Stromal cell of bone marrow (primary cell): ENCODE data around the gene ERCC2.
"Not testable (repeated sequence)": the region's sequence is repeated elsewhere in the genome, so short reads cannot be mapped to it uniquely, and the experiment has no call there.

ENCODE experiments used
- DNase-seq: peaks from one replicate; pipeline ENCODE4 v3.0.0-alpha.2; 2012; ENCODE audit warnings: low read depth

ERCC2 gene

DNA sequence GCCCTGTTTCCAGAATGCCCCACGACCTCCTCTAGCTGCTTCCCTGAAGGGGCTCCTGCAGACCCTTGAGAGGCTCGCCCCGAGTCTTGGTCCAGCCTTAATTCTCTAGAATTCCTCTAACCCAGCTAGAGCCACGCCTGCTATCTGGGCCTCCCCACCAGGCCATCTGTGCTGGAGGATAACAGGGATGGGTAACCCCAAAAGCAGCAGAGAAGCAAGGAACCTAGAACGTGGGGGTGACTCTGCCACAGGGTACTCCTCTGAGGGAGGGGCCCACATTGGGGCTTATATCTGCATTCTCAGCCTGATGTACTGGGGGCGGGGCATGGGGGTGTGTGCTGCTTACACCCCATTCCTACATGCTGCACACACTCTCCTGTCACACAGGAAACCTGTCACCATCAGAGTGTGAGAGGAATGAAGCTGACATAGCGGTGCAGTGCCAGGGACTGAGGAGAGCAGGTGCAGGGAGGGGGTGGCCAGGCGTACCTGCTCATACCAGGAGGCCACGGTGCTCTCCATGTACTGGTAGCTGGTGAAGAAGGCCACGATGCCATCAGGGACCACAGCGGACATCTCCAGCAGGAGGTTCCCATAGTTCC lies 16.0 kb downstream of the ERCC2 start:
- no peak for DNase-seq

DNA sequence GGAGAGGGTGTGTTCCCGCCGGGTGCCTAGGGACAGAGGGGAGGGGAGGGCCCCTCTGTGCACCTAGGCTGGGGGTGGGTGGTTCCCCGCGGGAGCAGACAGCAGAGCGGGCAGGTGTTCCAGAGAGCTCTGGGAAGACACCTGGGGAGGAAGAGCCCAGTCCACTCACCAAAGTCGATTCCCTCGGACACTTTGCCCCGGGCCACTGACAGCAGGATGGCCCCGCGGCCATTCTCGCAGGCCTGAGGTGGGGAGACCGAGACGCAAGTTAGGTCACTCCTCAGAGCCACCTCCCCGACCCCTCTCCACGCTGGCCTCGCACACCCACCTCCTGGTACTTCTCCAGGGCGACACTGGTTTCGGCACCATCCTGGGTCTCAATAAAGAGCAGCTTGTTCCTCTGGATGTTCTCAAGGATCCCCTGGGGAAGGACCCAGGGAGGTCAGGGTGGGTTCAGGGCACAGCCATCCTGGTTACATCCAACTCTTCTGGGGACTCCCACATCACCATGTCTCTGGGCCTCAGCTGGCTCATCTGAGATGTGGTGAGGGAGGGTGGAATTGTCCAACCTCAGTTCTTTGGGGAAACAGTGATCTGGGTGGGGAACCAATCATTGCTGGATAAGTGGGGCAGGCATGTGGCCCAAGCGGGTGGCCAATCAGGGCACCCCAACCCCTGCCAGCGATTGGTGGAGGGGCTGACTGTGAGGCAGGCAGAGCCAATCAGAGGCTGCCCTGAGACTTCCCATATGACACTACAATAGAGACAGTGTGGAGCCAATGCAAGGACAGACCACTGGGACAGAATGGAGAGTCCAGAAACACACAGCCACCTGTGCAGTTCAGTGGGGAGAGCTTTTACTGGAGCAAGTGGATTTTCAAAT lies 17.2 kb downstream of the ERCC2 start:
- DNase-seq: no peak

DNA sequence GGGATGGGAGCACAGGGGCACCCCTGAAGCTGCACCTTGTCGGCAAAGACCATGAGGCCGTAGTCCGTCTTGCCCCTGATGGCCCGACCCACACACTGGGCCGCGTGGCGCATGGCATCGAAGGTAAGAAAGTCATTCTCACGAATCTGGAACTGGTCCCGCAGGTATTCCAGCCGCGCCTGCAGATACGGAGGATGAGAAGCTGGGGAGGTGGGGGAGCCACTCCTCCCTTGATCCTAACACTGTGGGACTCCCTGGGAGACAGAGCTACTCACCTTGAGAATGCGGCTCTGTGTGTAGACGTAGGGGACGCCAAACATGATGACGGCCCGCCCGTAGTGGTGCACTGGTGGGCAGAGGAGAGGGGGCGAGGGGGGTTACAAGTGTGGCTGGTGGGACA lies 17.9 kb downstream of the ERCC2 start:
- no peak for DNase-seq

DNA sequence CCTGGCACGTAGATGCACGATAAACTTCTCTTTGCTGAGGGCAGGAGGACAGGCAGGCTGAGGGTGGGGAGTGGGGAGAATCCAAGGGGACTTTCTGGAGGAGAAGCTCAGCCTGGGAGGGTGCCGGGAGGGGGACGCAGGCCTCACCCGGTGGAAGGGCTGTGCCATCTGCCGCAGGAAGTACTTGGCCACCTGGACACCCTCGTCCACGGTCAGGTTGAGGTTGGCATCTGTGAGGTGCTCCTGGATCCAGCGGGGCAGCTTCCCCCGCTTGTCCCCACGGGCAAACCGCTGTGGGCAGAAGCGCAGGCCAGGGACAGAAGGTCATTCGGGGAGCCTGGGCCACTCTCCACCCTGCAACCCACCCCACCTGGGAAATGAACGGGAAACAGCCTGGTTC lies 18.3 kb downstream of the ERCC2 start:
- no peak for DNase-seq

DNA sequence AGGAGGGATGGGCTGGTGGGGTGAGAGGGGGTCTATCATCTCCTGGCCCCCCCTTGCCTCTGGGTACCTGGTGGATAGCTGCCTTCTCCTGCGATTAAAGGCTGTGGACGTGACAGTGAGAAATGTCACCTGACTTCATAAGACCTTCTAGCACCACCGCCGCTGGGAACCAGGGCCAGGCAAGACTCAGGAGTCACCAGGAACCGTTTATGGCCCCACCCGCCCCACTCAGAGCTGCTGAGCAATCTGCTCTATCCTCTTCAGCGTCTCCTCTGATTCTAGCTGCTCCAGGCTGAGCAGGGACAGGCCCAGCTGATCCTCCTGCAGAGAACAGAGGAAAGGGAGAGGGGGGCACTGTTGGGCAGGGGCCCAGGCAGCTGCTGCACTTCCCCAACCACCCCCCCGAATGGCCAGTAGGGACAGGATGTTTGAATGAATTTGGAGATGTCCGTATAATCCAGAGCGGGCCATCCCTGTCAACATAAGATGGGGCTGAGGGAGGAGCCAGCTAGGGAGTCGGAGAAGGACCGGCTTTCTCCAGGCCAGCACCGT lies 18.9 kb downstream of the ERCC2 start:
- no peak for DNase-seq

DNA sequence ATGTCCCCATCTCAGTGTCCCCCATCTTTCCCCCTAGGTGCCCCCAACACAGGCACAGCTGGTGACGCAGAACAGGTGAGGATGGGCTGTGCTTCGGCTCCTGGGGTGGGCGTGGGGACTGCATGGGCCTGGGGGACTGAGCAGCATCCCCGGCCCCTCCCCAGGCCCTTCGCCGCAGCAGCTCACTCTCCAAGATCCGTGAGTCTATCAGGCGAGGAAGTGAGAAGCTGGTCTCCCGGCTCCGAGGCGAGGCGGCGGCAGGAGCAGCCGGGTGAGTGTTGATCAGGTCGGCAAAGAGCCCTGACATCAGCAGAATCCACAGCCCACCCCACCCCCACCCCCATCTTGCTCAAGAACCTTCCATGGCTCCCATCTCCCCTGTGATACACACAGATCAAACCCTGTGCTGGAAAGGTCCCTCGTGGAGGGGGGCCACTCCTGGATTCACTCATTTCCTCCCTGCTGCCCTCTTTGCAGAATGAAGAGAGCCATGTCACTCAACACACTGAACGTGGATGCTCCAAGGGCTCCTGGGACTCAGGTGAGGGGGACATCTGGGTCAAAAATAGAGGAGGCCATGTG lies 19.8 kb downstream of the ERCC2 start:
- no peak for DNase-seq

DNA sequence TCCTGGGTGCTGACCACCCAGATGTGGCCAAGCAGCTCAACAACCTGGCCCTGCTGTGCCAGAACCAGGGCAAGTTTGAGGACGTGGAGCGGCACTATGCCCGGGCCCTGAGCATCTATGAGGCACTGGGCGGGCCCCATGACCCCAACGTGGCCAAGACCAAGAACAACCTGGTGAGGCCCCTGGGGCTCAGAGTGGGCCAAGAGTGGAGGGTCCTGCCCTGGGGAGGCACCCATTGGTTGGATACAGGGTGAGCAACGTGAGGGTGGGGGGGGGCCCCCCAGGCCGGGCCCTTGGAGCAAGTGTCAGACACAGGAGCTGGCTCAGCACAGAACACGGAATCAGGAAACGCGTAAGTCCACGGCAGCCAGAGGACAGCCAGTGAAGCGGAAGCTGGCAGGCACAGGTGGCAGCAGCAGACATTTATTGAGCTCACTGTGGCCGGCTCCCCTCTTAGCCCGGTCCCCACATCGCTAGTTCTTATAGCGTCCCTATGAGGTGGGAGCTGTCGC lies 20.9 kb downstream of the ERCC2 start:
- no peak for DNase-seq

DNA sequence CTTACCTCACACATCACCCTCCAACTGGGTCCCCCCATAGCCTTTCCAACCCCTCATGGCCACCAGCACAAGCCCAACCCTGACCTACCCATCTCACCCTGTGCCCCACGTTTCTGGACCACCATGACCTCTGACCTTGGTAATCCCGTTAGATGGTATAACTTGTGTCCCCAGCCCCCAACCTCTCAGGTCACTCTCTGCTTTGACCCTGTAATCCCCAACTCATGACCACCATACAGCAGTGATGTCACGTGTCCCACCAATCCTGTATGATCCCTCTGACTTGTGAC lies 21.3 kb downstream of the ERCC2 start:
- no peak for DNase-seq

DNA sequence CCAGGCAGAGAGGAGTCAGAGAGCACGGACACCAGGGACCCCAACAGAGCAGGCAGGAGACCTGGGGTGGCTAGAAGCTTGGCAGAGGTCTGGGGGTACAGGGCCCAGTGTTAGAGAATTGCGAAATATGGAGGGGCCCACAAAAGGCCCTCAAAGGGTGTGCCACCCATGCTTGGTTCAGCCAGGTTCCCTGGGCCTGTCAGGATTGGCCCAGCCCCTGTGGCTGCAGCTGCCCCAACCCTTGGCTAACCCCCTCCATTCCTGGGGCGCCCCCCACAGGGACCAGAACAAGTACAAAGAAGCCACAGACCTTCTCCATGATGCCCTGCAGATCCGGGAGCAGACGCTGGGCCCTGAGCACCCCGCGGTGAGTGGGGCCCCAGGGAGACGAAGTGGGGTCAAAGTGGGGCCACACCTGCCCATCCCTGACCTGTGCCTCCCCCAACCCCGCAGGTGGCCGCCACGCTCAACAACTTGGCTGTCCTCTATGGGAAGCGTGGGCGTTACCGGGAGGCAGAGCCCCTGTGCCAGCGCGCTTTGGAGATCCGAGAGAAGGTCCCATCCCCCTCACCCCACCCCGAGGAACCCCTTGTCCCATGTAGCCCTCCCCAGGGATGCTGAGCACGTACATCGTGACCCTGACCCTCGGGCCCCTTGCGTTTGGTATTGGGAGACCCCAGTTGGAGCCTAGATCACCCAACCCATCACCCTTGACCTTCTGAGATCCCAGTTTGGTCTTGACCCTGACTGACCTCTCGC lies 21.8 kb downstream of the ERCC2 start:
- DNase-seq: no peak

DNA sequence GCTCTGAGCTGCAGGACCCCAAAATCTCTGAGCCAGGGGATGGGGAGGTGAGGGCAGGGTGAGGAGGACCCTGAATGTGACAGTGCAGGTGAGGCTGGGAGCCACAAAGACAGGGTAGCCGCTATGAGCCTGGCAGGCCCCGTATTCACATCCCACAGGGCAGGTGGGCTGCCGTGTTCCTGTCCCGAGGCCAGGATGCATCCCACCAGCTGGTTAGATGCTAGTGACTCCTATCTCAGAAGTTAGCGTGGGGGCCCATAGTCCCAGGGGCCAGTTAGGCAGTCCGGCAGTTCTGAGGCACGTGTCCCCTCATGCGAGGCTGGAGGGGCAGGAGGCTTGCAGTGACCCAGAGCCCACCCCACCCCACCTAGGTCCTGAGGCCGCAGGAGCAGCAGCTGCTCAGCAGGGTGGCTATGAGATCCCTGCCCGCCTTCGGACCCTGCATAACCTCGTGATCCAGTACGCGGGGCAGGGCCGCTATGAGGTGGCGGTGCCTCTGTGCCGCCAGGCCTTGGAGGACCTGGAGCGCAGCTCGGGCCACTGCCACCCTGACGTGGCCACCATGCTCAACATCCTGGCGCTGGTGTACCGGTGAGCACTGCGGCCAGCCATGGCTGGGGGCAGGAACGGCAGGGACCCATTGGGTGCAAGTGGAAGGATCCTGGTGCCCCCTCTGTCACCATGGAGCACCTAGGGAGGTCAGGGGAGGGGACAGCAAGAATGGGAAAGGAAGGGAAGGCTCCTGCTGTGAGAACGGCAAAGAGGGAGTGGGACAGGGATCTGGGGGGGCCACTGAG lies 22.6 kb downstream of the ERCC2 start:
- no peak for DNase-seq

DNA sequence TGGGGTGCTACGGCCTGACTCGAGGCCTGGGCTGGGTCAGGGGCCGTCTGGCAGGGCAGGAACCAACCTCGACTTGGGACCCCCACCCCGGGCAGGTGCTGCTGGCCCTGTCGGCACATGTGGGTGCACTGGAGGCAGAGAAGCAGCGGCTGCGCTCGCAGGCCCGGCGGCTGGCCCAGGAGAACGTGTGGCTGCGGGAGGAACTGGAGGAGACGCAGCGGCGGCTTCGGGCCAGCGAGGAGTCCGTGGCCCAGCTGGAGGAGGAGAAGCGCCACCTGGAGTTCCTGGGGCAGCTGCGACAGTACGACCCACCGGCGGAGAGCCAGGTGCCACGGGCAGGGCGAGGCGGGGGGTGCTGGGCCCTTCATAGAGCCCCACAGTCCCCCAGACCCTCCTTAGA lies 23.9 kb downstream of the ERCC2 start:
- DNase-seq: no peak

DNA sequence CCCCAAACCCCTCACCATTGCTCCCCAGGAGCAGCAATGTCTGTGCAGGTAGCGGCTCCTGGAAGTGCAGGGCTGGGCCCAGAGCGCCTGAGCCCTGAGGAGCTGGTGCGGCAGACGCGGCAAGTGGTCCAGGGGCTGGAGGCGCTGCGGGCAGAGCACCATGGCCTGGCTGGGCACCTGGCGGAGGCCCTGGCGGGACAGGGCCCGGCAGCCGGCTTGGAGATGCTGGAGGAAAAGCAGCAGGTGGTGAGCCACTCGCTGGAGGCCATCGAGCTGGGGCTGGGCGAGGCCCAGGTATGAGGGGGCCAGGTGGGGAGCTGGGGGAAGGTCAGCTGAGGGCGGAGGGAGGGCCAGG lies 24.9 kb downstream of the ERCC2 start:
- DNase-seq: no peak

DNA sequence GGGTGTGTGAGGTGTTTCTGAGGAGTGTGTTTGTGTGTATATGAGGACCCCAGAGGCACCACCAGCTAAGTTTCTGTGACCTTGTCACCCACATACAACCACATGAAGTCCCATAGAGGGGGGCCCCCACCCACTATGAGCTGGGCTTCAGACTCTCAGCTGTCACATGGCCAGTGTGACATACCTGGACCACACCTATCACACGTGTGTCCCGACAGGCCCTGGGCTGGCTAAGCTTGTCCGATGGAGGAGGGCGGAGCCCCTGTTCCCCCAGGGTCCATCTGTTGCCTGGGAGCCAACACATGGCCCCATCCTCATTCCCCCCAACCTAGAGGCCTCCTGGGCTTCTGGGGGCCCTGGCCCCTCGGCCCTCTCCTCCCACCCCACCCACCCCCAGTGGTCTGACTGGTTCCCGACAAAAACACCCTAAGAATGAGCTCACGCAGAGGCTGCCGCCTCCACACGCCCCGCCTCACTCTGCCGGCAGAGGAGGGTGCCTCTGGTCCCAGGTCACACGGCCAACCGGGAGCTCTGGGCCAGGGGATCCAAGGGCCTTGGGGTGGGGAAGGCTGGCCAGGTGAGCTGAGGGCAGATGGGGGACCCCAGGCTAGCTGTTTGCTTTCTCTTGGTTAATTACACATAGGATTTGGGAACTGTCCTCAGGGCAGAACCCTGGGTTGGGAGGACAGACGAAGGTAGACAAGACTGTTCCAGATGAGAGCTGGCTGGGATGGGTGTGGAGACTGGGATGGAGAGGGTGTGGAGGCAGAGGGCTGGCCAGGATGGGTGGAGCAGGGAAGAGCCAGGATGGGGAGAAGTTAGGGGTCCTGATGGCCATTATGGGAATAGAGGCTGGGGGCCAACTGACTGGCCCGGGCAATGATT lies 25.5 kb downstream of the ERCC2 start:
- no peak for DNase-seq

DNA sequence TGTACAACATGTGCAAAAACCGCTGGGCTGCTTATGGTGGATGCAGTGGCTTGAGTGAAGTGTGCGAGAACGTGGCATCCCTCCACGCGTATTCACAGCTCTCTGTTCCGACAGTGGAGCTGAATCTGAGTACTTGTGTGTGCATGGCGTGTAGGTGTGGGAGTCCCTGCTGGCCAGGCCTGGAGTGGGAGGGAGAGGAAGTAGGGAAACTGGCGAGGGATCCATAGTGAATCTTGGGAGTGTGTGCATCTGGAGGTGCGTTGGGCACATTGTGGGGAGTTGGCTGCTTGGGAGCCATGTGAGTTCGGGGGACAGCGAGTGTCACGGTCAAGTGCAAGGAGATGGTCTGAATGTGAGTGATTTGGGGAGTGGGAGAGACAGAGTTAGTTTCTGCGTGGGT lies 27.5 kb downstream of the ERCC2 start:
- no peak for DNase-seq

DNA sequence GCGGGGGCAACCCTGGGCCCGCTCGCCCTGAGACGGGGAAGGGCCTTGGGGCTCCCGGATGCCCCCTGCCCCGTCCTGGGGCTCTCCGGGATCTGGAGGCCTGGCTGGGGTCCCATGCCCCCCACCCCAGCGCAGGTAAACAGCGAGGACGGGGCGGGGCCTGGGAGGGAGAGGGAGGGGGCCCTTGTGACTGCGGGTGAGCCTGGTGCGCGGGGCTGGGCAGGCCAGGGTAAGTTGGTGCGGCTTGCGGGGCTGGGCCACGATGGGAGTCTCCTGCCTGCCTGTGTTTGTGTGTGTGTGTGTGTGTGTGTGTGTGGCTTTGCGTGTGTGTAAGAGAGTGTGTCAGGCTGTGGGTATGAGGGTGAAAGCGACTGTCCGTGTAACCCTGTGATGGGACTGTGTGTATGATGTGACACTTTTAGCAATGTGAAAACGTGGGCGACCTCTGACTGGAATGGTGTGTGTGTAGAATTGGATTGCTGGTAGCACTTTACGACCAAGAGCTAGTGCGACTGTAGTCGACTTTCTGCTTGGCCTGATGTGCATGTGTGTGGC lies 29.4 kb downstream of the ERCC2 start:
- no peak for DNase-seq

DNA sequence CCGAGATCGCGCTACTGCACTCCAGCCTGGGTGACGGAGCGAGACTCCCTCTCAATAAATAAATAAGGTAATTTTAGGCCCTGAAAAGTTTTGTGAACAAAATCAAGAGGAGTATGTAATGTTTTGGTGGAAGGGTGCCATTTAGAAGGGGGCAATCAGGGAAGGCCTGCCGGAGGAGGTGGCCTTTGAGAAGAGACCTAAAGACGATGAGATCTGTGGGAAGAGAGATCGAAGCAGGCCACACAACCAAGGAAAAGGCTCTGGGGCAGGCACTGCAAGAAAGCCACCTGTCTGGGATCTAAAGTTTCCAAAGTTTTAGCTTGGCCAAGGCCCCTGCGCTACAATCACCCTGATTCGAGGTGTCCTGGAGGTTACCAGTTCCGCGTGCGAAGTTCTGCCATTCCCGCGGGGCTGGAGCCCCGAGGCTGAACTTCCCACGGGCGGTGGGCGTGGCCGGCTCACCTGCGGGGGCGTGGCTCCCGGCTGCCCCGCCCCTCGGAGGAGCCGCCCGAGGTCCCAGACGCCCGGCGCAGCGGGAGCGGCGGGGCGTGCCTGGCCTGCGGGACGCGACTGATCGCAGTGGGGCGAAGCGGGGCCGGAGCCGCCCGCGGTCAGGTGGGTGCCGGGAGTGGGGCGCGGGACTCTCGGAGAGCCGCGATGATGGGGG lies 30.0 kb downstream of the ERCC2 start, which contains the start of gene KLC3:
TSS of gene KLC3 (plus strand) at position 519 of the 667 bp plus-strand sequence. CDS start 4,792 bp downstream, outside the sequence.
- DNase-seq: no peak

DNA sequence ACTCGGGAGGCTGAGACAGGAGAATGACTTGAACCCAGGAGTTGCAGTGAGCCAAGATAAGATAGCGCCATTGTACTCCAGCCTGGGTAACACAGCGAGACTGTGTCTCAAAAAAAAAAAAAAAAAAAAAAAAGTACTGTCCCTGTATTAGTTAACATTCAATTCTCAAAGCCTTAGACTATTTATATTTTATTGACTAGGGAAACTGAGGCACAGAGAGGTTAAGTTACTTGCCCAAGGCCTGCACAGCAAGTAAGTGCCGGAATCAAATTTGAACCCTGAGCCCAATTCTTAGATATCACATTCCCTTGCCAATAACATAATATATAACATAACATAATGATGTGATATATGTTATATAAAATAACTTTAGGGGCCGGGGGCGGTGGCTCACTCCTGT lies 30.7 kb downstream of the ERCC2 start:
- no peak for DNase-seq

DNA sequence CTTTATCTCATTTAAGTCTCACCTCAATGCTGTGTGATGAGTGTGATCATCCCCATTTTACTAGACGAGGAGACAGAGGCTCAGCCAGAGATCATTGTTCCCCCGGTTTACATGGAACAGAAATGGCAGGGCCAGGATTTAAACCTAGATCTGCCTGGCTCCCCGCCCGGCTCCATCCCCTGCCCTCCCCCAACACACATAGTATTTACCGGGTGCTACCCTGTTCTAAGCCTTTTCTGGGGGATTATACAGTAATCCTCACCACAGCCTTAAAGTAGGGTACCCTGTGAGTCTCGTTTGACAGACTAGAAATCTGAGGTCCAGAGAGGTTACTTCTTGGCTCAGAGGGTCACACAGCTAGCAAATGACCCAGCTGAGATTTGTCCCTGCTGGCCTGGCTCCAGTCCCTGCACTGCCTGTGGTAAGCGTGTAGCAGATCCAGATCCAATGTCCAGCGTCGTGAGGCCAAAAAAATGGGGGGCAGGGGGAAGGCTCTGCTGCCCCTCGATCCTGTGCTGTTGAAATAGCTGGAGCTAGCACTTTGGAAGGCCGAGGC lies 33.6 kb downstream of the ERCC2 start:
- DNase-seq: no peak

DNA sequence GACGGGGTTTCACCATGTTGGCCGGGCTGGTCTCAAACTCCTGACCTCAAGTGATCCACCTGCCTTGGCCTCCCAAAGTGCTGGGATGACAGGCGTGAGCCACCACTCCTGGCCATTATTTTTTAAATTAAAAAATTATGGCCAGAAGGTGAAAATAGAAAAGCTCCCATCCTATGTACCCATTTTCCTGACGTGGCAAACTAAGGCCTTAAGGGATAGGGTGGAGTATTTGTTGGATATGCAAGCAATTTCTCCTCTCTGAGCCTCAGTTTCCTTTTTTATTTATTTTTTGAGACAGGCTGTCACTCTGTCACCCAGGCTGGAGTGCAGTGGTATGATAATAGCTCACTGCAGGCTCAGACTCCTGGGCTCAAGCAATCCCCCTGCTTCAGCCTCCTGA lies 35.5 kb downstream of the ERCC2 start:
- DNase-seq: not testable (repeated sequence)
